Measurements from ENCODE around the gene MST1R.

The MST1R gene

DNA sequence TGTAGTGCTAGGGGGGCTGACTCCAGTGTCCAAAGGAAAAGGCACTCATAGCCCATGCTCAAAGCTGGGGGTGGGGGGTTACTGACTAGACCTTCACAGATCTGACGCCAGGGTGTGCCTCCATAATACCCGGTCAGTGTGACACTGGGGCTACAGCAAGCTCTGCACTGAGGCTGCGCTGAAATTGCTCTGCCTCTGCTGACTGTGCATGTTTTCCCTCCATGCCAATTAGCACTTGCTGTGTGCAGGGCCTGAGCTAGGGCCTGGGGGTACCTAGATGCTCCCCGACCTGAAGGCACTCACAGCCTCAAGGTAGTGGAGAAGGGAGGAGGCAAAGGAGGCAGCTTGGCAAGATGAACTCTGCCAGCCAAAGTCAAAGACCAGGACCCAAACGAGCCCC is 39.2 kb downstream of the MST1R start:
- peaks cover 16% of the 10 kb centered on the region for H3K36me3 ChIP-seq (ENCODE audit: control insufficient read depth, insufficient read depth, low read length)
- no peak for DNase-seq (ENCODE audit: low read depth, low spot score)
- H3K27me3 ChIP-seq (ENCODE audit: control insufficient read depth, insufficient read depth, low read length): no peaks in the 10 kb centered on the region
- no CpG with 5 or more reads among the region's 5 CpGs for WGBS (ENCODE audit: insufficient coverage, insufficient read length)
- H3K27ac ChIP-seq (ENCODE audit: low read length): no peak overlapping the region
- H3K9me3 ChIP-seq (ENCODE audit: control insufficient read depth, insufficient read depth, low read length): no peaks in the 10 kb centered on the region
- peaks cover 16% of the 10 kb centered on the region for H3K4me1 ChIP-seq (ENCODE audit: control insufficient read depth, insufficient read depth, low read length)
- H3K4me3 ChIP-seq (ENCODE audit: low read length): no peak overlapping the region

GRCh38 chr3:49859576-49860305 is 43.9 kb downstream of the MST1R start:
- no peaks in the 10 kb centered on the region for H3K9me3 ChIP-seq (ENCODE audit: control insufficient read depth, insufficient read depth, low read length)
- no peak for DNase-seq (ENCODE audit: low read depth, low spot score)
- peaks cover 22% of the 10 kb centered on the region for H3K36me3 ChIP-seq (ENCODE audit: control insufficient read depth, insufficient read depth, low read length)
- no peak overlapping the region for H3K27ac ChIP-seq (ENCODE audit: low read length)
- H3K27me3 ChIP-seq (ENCODE audit: control insufficient read depth, insufficient read depth, low read length): no peaks in the 10 kb centered on the region
- H3K4me3 ChIP-seq (ENCODE audit: low read length): no peak overlapping the region
- WGBS (ENCODE audit: insufficient coverage, insufficient read length): no CpG with 5 or more reads among the region's 12 CpGs
- peaks cover 5% of the 10 kb centered on the region; the same call in 1 of the 2 replicates for H3K4me1 ChIP-seq (ENCODE audit: control insufficient read depth, insufficient read depth, low read length)

DNA sequence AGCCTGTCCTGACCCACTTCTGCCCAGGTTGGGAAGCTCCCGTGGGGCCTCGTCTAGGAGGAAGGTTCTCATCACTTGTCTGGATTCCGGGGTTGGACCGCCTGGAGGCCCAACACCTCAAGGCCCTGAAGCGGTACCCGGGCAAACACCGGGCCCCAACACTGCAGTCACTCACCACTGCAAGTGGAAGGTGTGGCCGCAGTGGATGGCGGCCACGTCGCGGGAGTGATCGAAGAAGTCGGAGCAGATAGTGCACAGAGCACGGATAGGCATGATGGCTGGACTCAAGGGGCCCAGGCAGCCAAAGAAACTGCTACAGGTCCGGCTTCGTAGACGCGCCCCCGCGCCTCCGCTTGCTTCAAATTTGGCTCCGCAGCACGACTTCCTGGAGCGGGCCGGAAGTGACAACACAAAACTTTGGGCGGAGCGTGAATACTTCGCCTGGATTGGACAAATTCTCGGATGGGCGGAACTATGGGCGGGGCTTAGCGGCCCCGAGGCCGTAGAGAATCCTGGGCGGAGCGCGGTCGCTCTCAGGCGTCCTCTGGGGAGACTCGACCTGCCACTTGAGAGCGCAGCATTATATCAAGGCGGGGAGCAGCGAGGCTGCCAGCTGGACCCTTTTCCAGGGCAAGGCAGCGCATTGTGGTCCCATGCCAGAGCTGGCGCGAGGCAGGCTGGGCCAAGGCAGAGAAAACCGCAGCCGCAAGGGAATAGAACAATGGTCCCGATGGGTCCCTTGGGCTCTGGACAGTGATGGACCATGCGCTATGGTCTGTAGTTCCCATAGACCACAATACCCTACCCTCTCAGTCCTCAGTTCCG is 47.3 kb downstream of the MST1R start, which contains the start of gene TRAIP:
TSS of gene TRAIP (minus strand) at position 384 of the 825 bp plus-strand sequence. CDS start at position 273, 111 bp downstream.
- Histone ChIP-seq H3K4me1 (ENCODE audit: control insufficient read depth, insufficient read depth, low read length) (peaks cover 2% of the 10 kb centered on the region; the same call in 1 of the 2 replicates), H3K9me3 (ENCODE audit: control insufficient read depth, insufficient read depth, low read length) (no peaks in the 10 kb centered on the region), H3K4me3 (ENCODE audit: low read length) (peak within 1 kb of the TSS; percentile 90), H3K27me3 (ENCODE audit: control insufficient read depth, insufficient read depth, low read length) (no peaks in the 10 kb centered on the region), H3K36me3 (ENCODE audit: control insufficient read depth, insufficient read depth, low read length) (peaks cover 18% of the 10 kb centered on the region), H3K27ac (ENCODE audit: low read length) (no peak within 1 kb of the TSS)
- no CpG with 5 or more reads among the region's 52 CpGs for whole genome bisulfite sequencing (ENCODE audit: insufficient coverage, insufficient read length)
- DNase-seq (ENCODE audit: low read depth, low spot score): peak; percentile 90

- no CpG with 5 or more reads among the region's 5 CpGs for WGBS (ENCODE audit: insufficient coverage, insufficient read length)
- Histone ChIP-seq H3K27me3 (ENCODE audit: control insufficient read depth, insufficient read depth, low read length) (no peaks in the 10 kb centered on the region), H3K27ac (ENCODE audit: low read length) (no peak overlapping the region), H3K4me3 (ENCODE audit: low read length) (peak overlapping the region; percentile 90; the same call in 1 of the 2 replicates), H3K36me3 (ENCODE audit: control insufficient read depth, insufficient read depth, low read length) (peaks cover 12% of the 10 kb centered on the region), H3K9me3 (ENCODE audit: control insufficient read depth, insufficient read depth, low read length) (no peaks in the 10 kb centered on the region), H3K4me1 (ENCODE audit: control insufficient read depth, insufficient read depth, low read length) (peaks cover 2% of the 10 kb centered on the region; the same call in 1 of the 2 replicates)
- no peak for DNase-seq (ENCODE audit: low read depth, low spot score)
Observed at GRCh38 chr3:49855662-49856061, 48.0 kb downstream of the MST1R start.

GRCh38 chr3:49845694-49846093 is 58.0 kb downstream of the MST1R start:
- WGBS (ENCODE audit: insufficient coverage, insufficient read length): no CpG with 5 or more reads among the region's 3 CpGs
- no peaks in the 10 kb centered on the region for H3K9me3 ChIP-seq (ENCODE audit: control insufficient read depth, insufficient read depth, low read length)
- H3K27ac ChIP-seq (ENCODE audit: low read length): no peak overlapping the region
- H3K4me1 ChIP-seq (ENCODE audit: control insufficient read depth, insufficient read depth, low read length): no peaks in the 10 kb centered on the region
- H3K36me3 ChIP-seq (ENCODE audit: control insufficient read depth, insufficient read depth, low read length): peaks cover 18% of the 10 kb centered on the region; the same call in 1 of the 2 replicates
- DNase-seq (ENCODE audit: low read depth, low spot score): no peak
- no peak overlapping the region for H3K4me3 ChIP-seq (ENCODE audit: low read length)
- H3K27me3 ChIP-seq (ENCODE audit: control insufficient read depth, insufficient read depth, low read length): no peaks in the 10 kb centered on the region

- Histone ChIP-seq H3K4me3 (ENCODE audit: low read length) (no peak overlapping the region), H3K27me3 (ENCODE audit: control insufficient read depth, insufficient read depth, low read length) (no peaks in the 10 kb centered on the region), H3K9me3 (ENCODE audit: control insufficient read depth, insufficient read depth, low read length) (no peaks in the 10 kb centered on the region), H3K27ac (ENCODE audit: low read length) (no peak overlapping the region), H3K36me3 (ENCODE audit: control insufficient read depth, insufficient read depth, low read length) (peaks cover 23% of the 10 kb centered on the region; the same call in 1 of the 2 replicates), H3K4me1 (ENCODE audit: control insufficient read depth, insufficient read depth, low read length) (no peaks in the 10 kb centered on the region)
- no CpG with 5 or more reads among the region's 5 CpGs for WGBS (ENCODE audit: insufficient coverage, insufficient read length)
- no peak for DNase-seq (ENCODE audit: low read depth, low spot score)
Observed at GRCh38 chr3:49844464-49845183, 59.0 kb downstream of the MST1R start.

GRCh38 chr3:49842843-49843517 is 60.7 kb downstream of the MST1R start:
- Histone ChIP-seq H3K4me1 (ENCODE audit: control insufficient read depth, insufficient read depth, low read length) (no peaks in the 10 kb centered on the region), H3K4me3 (ENCODE audit: low read length) (no peak overlapping the region), H3K27me3 (ENCODE audit: control insufficient read depth, insufficient read depth, low read length) (no peaks in the 10 kb centered on the region), H3K27ac (ENCODE audit: low read length) (no peak overlapping the region), H3K9me3 (ENCODE audit: control insufficient read depth, insufficient read depth, low read length) (no peaks in the 10 kb centered on the region), H3K36me3 (ENCODE audit: control insufficient read depth, insufficient read depth, low read length) (peaks cover 30% of the 10 kb centered on the region)
- no peak for DNase-seq (ENCODE audit: low read depth, low spot score)
- WGBS (ENCODE audit: insufficient coverage, insufficient read length): no CpG with 5 or more reads among the region's 3 CpGs

DNA sequence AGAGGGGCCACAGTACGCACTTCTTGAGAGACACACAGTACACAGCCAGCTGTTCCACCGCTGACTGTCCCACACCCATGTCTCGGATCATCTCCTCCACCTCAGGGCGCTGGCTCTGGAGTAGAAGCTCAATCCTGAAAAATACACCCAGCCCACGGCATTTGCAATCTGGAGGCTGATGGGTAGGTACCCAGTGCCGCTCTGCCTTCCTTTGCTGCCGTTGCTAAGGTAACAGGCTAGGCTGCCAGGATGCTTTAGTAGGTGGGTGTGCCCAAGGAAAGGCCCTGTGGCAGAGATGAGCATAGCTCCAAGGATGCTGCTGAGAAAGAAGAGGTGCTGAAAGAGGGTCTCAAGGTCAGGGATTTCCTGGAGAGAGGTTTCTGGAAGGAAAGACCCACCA is 61.9 kb downstream of the MST1R start:
- WGBS (ENCODE audit: insufficient coverage, insufficient read length): no CpG with 5 or more reads among the region's 7 CpGs
- peaks cover 33% of the 10 kb centered on the region for H3K36me3 ChIP-seq (ENCODE audit: control insufficient read depth, insufficient read depth, low read length)

DNA sequence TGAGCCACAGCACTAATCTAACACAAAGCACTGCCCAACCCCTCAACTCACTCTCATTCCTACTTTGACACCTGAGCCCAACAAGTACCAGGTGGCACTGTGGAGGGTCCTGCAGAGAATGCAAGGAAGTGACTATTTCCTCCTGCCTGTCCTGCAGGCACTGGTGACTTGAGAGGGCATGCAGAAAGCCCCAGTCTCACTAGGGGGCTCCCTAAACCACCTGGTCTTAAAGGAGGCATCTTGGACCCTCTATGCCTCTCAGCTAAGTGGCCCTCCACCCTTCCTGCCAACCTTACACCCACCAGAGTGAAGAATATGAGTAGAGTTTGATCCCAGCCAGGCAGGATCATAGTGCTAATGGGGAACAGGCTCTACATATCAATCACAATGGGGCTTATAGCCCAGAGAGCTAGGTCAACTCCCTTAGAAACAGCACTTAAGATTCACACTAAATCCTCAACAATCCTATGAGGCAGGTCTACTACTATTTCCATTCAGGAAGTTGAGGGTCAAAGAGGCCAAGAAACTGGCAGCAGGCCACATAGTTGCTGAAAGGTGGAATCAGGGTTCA is 62.5 kb downstream of the MST1R start:
- no peak overlapping the region for H3K27ac ChIP-seq (ENCODE audit: low read length)
- H3K9me3 ChIP-seq (ENCODE audit: control insufficient read depth, insufficient read depth, low read length): no peaks in the 10 kb centered on the region
- peaks cover 31% of the 10 kb centered on the region for H3K36me3 ChIP-seq (ENCODE audit: control insufficient read depth, insufficient read depth, low read length)
- H3K27me3 ChIP-seq (ENCODE audit: control insufficient read depth, insufficient read depth, low read length): no peaks in the 10 kb centered on the region
- no peak overlapping the region for H3K4me3 ChIP-seq (ENCODE audit: low read length)
- no peaks in the 10 kb centered on the region for H3K4me1 ChIP-seq (ENCODE audit: control insufficient read depth, insufficient read depth, low read length)
- peak; percentile 29 for DNase-seq (ENCODE audit: low read depth, low spot score)

More for the DNA sequence above, 61.9 kb downstream of the MST1R start:
- no peaks in the 10 kb centered on the region for H3K27me3 ChIP-seq (ENCODE audit: control insufficient read depth, insufficient read depth, low read length)
- no peaks in the 10 kb centered on the region for H3K4me1 ChIP-seq (ENCODE audit: control insufficient read depth, insufficient read depth, low read length)
- no peak overlapping the region for H3K4me3 ChIP-seq (ENCODE audit: low read length)
- no peaks in the 10 kb centered on the region for H3K9me3 ChIP-seq (ENCODE audit: control insufficient read depth, insufficient read depth, low read length)
- DNase-seq (ENCODE audit: low read depth, low spot score): no peak
- no peak overlapping the region for H3K27ac ChIP-seq (ENCODE audit: low read length)

All from iPS DF 6.9 (cell line).